Lung microvascular endothelial cell (primary cell): ENCODE measurements around the gene KCNH5. TPM values are rescaled to one million over a fixed set of nuclear protein-coding genes. Genes with fewer than 3 reads are reported as not detected.
A peak's percentile ranks its signal among the peaks of the same experiment; 100 is the strongest.

ENCODE experiments used
- DNase-seq, 2 donors: peaks; one replicate each; pipeline versions ENCODE4 v3.0.0 to v3.0.0-alpha.2; 2010; ENCODE audit warnings: low read depth in 2 of 2
- total RNA-seq: library from RNA; depleted of rRNA; stranded (reverse); fragments of >200 nt; gene quantifications from 2 replicates; pipeline ENCODE4 v1.2.1, GENCODE V29; 2014

The KCNH5 gene, protein sequence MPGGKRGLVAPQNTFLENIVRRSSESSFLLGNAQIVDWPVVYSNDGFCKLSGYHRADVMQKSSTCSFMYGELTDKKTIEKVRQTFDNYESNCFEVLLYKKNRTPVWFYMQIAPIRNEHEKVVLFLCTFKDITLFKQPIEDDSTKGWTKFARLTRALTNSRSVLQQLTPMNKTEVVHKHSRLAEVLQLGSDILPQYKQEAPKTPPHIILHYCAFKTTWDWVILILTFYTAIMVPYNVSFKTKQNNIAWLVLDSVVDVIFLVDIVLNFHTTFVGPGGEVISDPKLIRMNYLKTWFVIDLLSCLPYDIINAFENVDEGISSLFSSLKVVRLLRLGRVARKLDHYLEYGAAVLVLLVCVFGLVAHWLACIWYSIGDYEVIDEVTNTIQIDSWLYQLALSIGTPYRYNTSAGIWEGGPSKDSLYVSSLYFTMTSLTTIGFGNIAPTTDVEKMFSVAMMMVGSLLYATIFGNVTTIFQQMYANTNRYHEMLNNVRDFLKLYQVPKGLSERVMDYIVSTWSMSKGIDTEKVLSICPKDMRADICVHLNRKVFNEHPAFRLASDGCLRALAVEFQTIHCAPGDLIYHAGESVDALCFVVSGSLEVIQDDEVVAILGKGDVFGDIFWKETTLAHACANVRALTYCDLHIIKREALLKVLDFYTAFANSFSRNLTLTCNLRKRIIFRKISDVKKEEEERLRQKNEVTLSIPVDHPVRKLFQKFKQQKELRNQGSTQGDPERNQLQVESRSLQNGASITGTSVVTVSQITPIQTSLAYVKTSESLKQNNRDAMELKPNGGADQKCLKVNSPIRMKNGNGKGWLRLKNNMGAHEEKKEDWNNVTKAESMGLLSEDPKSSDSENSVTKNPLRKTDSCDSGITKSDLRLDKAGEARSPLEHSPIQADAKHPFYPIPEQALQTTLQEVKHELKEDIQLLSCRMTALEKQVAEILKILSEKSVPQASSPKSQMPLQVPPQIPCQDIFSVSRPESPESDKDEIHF
- total RNA-seq: not detected in 2 replicates

DNA sequence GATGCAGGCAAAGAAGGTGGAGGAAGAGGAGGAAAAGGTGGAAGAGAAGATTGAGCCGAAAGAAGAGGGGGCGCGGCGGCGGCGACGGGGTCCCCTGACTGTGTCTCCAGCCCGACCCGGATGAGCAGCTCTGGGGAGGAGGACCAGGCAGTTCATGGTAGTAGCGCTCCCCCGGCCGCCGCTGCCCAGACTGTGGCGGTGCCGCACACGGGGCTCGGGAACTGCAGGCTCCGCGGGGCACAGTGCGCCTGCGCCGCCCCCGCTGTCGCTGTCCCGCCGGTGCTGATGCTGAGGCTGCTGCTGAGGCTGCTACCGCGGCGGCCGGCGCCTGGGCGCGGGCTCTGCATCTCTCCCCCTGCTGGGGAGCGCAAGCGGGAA lies at the start of gene KCNH5:
KCNH5 (minus strand) TSS at position 225 of the 378 bp plus-strand sequence. CDS start 272 bp downstream, outside the sequence.
- peak; percentile 42 to 56 for DNase-seq

DNA sequence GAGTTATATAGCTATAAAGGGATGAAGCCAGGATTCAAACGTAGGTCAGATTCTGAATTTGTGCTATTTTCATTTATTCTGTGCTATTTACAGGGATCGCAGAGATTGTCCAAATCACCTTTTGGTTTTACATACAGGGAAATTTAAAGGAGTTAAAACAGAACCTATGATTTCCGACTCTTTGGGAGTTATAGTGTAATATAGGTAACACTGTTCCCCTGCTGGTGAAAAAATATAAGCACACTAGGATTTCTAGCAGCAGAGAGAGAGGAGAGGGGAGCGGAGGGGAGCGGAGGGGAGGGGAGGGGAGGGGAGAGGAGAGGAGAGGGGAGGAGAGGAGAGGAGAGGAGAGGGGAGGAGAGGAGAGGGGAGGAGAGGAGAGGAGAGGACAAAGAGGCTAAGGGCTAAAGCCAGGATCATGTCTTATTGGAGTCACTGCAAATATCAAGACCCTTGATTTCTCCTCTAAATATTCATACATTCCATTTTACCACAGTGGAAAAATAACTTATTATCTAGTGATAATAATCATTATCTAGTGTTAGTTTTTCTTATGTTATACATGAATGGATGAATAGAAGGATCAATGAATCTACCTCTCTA lies 46.2 kb upstream of the KCNH5 start:
- DNase-seq: no peak

DNA sequence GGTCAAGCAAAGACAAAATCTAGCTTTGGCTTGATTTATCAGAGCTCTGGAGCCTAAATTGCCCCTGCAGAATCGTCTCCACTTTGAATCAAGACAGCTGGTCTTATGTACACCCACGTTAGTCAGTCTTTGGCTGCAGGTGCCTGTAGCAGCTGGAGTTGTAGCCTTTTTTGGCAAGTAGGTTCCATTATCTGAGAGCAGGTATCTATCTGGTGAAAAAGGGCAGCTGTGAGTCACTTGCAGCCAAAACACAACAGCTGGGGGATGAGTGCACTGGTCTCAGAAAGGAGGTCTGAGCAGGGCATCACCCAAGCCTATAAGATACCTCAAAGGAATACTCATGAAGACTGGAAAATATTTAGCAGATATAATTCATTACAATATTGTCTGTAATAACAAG lies 43.6 kb upstream of the KCNH5 start:
- DNase-seq: no peak

DNA sequence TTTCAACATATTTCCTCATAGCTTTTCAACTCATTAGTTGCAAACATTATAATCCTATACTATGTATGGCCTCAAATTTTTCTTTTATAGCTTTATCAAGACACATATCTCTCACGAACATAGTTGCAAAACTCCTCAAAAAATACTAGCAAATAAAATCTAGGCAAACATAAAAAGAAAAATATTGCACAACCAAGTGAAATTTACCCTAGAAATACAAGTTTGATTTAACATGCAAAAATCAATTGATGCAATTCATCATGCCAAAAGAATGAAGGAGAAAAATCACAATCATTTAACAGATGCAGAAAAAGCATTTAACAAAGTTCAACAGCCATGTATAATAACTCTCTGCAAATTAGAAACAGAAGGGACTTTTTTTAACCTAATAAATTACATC lies 33.3 kb upstream of the KCNH5 start:
- DNase-seq: no peak

DNA sequence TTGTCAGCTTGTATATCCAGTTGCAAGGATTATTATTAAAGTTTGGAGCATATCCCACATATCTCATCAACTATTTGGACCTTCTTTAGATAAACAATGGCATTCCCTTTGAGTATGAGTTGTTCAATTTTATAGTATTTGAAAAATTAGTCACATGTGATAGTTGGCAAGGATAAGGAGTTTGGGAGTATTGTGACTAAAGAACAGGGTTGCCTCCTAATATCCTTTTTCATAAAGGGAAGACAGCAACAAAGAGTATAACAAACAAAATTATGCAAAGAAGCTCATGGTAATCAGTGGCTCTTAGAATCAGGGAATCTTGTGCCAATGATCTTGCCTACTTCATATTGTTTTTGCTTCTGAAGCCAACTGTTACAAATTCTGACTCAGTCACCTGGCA lies 31.2 kb upstream of the KCNH5 start:
- DNase-seq: no peak

DNA sequence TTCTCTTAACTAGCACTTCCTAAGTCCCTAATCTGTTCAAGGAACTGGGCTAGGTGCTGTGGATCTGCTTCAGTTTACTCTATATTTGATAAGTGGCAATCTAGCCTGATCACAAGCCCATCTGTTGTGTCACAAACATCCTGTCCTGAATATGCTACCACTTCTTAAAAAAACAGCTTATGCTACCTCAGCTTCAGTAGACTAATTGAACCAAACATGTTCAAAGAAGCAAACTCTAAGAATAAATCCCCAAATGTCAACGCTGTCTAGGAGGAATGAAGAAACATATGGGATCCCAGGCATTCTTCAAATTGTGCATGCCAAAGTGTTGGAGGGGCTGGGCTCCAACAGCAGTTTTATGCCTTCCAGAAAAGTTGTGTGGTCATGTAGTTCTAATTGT lies 10.4 kb upstream of the KCNH5 start:
- no peak for DNase-seq

DNA sequence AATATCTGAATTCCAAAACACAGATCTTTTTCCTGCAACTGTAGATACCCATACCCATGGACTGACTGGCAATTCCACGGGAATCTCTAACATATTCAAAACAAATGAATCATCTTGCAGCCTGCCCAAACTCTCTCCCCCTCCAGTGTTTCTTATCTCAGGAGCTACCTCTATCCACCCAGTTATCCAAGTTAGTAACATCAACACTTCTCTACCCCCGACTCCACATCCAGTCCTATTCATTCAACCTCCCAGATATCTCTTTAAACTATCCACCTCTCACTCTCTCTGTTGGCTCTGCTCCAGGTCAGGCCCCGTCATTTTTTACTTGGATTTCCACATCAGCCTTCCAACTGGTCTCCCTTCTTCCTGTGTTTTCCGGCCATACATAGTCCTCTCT lies 6.7 kb upstream of the KCNH5 start:
- DNase-seq: no peak

DNA sequence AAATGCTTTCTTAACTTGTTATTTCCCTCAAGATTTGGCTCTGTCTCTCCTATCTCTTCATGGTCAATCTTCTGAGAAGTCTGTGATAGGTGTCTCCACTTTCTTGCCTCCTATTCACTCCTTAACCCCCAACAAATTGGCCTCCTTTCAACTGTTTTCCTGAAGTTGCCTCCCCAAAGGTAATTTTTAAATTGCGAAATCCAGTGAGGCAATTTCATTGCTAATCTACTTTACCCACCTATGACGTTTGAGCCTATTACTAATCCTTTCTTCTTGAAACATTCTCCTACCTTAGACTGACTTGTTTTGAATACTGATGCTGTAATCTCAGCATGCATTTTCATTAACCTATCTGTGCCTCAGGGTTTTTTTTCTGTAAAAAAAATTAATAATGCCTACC lies 6.0 kb upstream of the KCNH5 start:
- no peak for DNase-seq

DNA sequence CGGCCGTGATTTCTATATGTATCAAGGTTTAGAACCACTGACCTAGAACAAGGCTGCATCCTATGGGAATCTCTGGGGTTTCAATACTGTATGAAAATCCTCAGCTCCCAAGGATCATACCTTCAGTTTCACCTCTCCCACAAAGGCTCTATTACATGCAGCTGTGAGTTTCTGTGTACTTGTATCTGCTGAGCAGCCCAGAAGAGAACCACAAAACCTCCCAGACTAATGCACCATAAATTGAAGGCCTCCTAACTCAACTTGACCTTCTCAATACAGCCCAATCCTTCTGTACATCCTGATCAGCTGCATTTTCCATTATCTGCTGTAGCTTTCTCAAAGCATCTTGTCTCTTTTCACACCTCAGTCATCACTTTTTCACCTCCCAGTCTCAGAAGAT lies 5.4 kb upstream of the KCNH5 start:
- DNase-seq: no peak

DNA sequence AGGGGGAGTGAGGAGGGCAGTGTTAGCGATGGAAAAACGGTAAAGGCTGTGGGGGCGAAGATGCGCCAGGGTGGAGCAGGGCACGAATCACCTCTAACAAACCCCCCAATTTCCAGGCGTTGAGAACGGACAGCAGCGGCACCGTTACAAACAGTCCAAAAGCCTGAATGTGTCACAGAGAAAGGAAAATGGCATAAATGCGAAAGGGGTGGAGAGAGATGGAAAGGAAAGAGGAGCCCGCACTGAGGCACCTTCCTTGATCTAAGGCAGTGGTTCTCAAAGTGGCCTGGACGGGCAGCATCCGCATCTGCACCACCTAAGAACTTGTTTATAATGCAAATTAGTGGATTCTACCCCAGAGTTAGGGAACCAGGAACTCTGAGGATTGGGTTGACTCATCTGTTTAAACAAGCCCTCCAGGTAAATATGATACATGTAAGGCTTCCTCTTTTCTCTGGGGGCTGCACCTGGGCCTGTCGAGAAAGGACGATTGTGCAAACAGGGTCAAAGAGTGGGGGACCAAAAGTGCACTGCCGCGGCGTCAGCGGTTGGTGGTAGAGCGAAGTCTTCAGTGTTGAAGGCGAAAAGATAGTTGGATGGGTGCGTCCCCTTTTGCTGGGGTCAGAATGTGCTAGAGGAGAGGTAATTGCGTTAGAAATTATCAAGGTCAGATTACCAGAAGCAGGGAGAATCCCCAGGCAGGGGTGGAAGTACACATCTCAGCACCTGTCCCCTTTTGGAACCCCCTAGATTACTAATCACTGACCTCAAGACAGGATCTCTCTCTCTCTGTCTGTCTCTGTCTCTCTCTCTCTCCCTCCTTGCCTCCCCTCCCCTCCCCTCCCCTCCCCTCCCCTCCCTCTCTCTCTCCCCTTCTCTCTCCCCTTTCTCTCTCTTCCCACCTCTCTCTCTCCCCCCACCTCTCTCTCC lies 1.3 kb upstream of the KCNH5 start:
- no peak for DNase-seq

DNA sequence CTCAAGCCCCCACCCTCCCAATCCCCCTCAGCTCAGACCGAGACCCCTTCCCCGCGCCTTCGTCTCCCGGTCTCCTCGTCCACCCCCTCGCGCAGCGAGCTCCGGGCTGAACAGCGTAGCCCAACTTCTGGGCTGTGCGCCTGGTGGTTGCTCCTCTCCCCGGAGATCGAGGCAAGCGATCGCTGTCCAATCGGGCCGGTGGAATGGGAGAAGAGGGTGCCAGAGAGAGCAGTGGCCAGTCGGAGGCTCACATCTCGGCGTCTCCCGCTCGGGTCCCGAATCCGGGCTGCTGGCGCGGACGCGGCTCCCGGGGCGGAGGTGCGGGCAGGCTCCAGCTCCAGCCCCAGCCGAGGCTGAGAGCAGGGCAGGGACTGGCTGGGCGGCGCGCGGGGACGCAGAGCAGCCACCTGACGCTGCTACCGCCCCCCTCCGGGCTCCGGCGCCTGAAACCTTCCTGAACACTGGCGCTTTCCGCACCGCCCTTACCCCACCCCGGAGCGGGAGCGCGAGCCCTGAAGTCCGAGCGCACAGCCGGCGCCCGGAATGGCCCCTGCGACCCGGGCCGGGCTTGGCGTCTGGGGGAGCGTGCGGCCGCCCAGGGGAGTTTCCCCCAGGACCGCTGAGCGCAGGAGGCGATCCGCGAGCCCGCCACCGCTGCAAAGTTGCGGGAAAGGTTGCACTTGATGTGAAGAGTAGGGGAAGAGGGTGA lies 508 bp upstream of the KCNH5 start:
- DNase-seq: peak in 1 of 2 donors; percentile 9

DNA sequence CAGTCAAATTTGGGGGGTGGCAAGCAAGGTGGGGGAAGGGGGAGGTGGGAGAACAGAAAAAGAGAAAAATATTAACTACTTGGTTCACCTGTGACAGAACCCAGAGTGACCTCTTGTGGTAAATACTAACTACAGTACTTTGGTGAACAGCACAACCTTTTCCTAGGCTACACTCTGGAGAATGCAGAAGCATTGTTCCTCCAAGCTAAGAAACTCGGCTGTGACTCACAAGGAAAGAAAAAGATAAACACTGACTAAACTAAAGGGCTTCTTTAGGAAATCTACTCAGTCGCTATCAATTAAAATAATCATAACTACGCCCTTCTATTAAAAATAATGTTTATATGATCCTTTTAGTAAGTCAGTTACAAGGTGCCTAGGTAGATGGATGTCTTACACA lies 5.4 kb downstream of the KCNH5 start:
- DNase-seq: peak; percentile 27 to 64

DNA sequence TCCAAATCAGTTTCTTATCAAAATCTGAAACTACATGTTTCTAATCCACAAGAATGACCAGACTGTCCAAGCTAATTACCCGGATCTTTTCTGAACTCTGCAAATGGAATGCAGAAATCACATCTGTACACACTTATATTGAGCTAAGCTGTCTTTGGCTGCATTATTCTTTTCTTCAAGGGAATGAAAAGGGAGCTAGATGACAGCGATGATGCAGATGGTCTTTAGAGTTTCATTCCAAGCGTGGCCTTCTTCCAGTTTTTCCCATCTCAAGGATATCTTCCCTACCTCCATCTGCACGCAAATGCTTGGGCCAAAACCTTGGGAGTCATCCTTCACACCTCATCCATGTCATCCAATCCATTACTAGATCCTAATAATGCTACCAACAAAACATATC lies 12.6 kb downstream of the KCNH5 start:
- no peak for DNase-seq

DNA sequence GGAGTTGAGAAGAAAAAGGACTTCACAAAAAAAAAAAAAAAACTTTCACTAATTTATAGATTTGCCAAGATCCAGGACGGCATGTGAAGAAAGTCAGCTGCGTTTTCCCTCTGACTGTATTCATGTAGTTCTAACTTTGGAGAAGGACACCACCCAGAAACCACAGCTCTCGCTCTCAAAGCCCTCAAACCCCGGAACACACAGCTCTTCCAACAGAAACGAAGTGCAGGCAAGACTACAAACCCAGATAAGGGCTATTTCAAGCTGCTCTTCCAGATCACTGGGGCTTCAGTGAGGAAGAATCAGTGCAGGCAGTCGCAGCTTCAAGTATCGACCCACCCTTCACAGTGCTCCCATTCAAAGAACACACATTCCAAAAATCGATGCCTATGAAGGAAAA lies 13.2 kb downstream of the KCNH5 start:
- DNase-seq: no peak

DNA sequence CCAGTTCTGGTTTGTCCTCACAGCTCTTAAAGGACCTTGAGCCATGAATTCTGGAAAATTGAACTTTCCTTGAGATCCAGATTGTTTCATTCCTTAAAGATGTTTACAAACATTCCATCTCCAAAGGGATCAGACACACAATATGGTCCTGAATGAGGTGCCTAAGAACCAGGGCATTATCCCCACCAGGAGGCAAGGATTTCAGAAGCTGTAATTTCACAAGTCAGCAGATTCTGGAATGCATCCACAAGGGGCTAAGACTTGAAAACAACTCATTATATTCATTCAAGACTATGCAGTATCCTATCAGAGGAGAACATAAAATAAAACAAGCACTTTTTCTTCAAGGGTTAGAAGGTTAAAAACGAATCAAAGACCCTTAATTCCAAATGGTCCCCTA lies 15.1 kb downstream of the KCNH5 start:
- no peak for DNase-seq

DNA sequence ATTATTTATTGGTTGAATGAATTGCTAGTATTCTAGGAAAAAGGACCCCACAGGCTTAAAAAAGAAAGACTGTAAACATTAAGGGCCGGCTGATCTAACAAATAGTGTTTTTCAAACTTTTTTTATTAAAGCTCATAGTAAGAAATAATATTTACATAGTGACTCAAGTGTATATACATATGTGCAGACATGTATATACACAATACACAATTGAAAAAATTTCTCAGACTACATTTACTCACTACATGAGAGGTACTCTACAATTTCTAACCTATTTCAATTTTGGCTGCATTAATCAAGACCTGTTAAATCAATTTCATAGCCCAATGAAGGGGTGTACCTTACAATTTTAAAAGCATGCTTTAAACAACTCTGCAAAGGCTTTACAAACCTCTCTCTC lies 17.5 kb downstream of the KCNH5 start:
- DNase-seq: no peak

DNA sequence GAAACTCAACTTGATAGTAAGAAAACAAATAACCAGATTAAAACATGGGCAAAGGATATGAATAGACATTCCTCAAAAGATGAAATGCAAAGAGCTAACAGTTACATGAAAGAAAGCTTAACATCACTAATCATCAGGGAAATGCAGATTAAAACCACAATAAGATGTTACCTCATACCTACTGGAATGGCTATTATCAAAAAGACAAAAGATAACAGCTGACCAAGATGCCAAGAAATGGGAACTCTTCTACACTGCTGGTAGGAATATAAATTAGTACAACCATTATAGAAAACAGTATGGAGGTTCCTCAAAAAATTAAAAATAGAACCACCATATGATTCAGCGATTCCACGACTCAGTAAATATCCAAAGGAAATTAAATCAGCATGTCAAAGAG lies 18.8 kb downstream of the KCNH5 start:
- no peak for DNase-seq

DNA sequence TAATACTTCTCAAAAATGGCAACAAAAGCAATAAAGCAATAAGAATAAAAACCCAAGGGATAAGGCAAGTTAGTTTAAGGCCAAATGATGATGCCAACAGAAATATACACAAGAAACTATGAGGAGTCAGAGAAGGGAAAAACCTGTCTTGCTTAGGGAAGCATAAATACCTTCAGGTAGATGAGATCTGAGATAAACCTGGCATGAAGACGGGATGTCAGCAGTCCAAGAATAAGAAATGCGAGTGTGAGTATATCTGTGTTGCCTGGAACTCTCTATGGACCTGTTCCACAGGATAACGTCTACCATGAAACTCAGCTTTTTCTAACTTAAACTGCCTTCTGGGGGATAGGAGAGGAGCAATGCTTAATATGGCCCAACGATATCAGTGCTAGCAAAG lies 30.6 kb downstream of the KCNH5 start:
- DNase-seq: no peak

DNA sequence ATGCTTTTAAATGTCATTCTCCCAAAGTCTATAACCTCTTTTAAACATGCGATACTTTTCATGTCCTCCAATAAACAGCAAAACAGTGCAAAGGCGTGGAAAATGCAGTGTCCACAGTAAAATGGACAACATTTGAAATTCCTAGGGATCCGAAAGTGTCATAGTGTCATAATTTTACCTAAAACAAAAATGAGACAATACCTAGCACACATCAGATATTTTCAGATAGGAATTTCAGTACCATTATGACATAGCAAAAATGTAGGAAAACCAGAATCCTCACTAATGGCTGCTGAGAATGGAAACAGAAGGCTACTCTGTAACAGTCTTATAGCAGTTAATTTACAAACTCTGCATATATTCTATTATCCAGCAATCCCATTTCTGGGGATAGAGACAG lies 33.1 kb downstream of the KCNH5 start:
- DNase-seq: no peak

DNA sequence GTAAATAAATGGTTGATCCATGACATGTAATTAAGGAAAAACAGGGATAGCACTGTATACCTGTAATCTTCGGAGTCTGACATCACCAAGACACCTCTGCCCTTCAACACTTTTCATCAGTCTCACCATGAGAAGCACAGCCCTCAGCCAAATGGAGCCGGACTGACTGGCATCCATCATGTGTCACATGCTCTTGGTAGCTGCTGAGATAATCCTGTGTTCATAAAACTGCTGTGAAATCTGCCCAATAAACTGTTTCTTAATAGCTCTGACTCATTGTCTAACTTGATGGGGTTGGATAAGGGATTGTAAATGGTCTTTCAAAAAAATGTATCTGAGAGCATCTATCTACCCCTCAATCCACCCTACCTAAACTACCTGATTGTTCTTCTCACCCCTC lies 33.6 kb downstream of the KCNH5 start:
- DNase-seq: no peak
